ENCODE measurements around the gene ST6GALNAC4. TPM values are rescaled to one million over a fixed set of nuclear protein-coding genes. Genes with fewer than 3 reads are reported as not detected.

ST6GALNAC4 gene
- total RNA-seq, 6 donors from 2014 or later, result 41.3 to 105 (median 56.2) TPM

- H3K27ac ChIP-seq, result peak overlapping the region in 2 of 4 donors; percentile 89 to 94
- peak in 1 of 2 donors; percentile 67 for DNase-seq
- 80 to 87% methylated on average over 19 to 26 of the region's 35 CpGs for WGBS, 2 donors
Measured at GRCh38 chr9:127907867-127908659, 8.8 kb downstream of the ST6GALNAC4 start.

GRCh38 chr9:127905788-127906191 is 11.1 kb downstream of the ST6GALNAC4 start:
- Histone ChIP-seq H3K27me3 (no peaks in the 10 kb centered on the region), H3K4me1 (peaks cover 71 to 77% (median 74%) of the 10 kb centered on the region in 4 donors), H3K27ac (peak overlapping the region; percentile 86 to 94 (median 88)), H3K9me3 (no peaks in the 10 kb centered on the region), H3K4me3 (peak overlapping the region in 2 of 4 donors; percentile 23 to 31), H3K36me3 (peaks cover 0 to 23% (median 14%) of the 10 kb centered on the region in 4 donors)
- peak in 1 of 2 donors; percentile 68 for DNase-seq
- TF ChIP-seq POLR2AphosphoS5 (IDR thresholded peaks at IDR 0.05), result peak in 1 of 2 donors; percentile 8
- TF ChIP-seq EP300 (IDR thresholded peaks at IDR 0.05), result no peak
- TF ChIP-seq POLR2A (IDR thresholded peaks at IDR 0.05), result peak in 1 of 4 donors; percentile 1
- 49 to 60% methylated on average over 12 of the region's 12 CpGs for WGBS, 2 donors
- no peak for ATAC-seq (ENCODE audit: low FRiP score in 2 of 2)

More at GRCh38 chr9:127907867-127908659, 8.8 kb downstream of the ST6GALNAC4 start:
- no peaks in the 10 kb centered on the region for H3K9me3 ChIP-seq
- no peak for ATAC-seq (ENCODE audit: low FRiP score in 2 of 2)
- peaks cover 62 to 74% (median 69%) of the 10 kb centered on the region in 4 donors for H3K4me1 ChIP-seq
- TF ChIP-seq POLR2AphosphoS5 (IDR thresholded peaks at IDR 0.05), result no peak
- no peak for TF ChIP-seq EP300 (IDR thresholded peaks at IDR 0.05)
- no peak for TF ChIP-seq POLR2A (IDR thresholded peaks at IDR 0.05)
- TF ChIP-seq CTCF (IDR thresholded peaks at IDR 0.05), result no peak
- H3K27me3 ChIP-seq, result no peaks in the 10 kb centered on the region
- H3K36me3 ChIP-seq, result peaks cover 6 to 41% (median 25%) of the 10 kb centered on the region in 4 donors
- H3K4me3 ChIP-seq, result no peak overlapping the region

- no peaks in the 10 kb centered on the region for H3K27me3 ChIP-seq
- peak overlapping the region; percentile 86 to 94 (median 88) for H3K27ac ChIP-seq
- no peaks in the 10 kb centered on the region for H3K9me3 ChIP-seq
- H3K4me3 ChIP-seq, result peak overlapping the region in 2 of 4 donors; percentile 30 to 31
- DNase-seq, result peak in 1 of 2 donors; percentile 30
- 19 to 23% methylated on average over 3 to 5 of the region's 5 CpGs for WGBS, 2 donors
- TF ChIP-seq CTCF (IDR thresholded peaks at IDR 0.05), result no peak
- peak in 1 of 2 donors; percentile 43 for TF ChIP-seq POLR2AphosphoS5 (IDR thresholded peaks at IDR 0.05)
- no peak for TF ChIP-seq POLR2A (IDR thresholded peaks at IDR 0.05)
- TF ChIP-seq EP300 (IDR thresholded peaks at IDR 0.05), result no peak
- H3K4me1 ChIP-seq, result peaks cover 70 to 77% (median 74%) of the 10 kb centered on the region in 4 donors
- peaks cover 0 to 20% (median 13%) of the 10 kb centered on the region in 4 donors for H3K36me3 ChIP-seq
- peak; percentile 1 to 20 for ATAC-seq (ENCODE audit: low FRiP score in 2 of 2)
Measured at GRCh38 chr9:127905004-127905728, 11.7 kb downstream of the ST6GALNAC4 start.

- H3K27me3 ChIP-seq, result no peaks in the 10 kb centered on the region
- peak; percentile 55 to 70 for ATAC-seq (ENCODE audit: low FRiP score in 2 of 2)
- DNase-seq, result peak; percentile 74 to 88
- peak overlapping the region in 2 of 4 donors; percentile 30 to 31 for H3K4me3 ChIP-seq
- TF ChIP-seq EP300 (IDR thresholded peaks at IDR 0.05) (no peak), POLR2A (IDR thresholded peaks at IDR 0.05) (peak in 1 of 4 donors; percentile 29), CTCF (IDR thresholded peaks at IDR 0.05) (peak in 1 of 6 experiments; percentile 10), POLR2AphosphoS5 (IDR thresholded peaks at IDR 0.05) (no peak)
- peaks cover 73 to 79% (median 77%) of the 10 kb centered on the region in 4 donors for H3K4me1 ChIP-seq
- H3K36me3 ChIP-seq, result peaks cover 0 to 14% (median 8%) of the 10 kb centered on the region in 4 donors
- H3K27ac ChIP-seq, result peak overlapping the region; percentile 86 to 94 (median 88)
- H3K9me3 ChIP-seq, result no peaks in the 10 kb centered on the region
- WGBS, 2 donors, result 12 to 19% methylated on average over 8 to 12 of the region's 12 CpGs
Measured at GRCh38 chr9:127904561-127905003, 12.3 kb downstream of the ST6GALNAC4 start.
